Lower lobe of right lung (tissue), 2 donors: Measurements from ENCODE around the gene MTMR12. TPM values are rescaled to one million over a fixed set of nuclear protein-coding genes. Genes with fewer than 3 reads are reported as not detected.

Experiments
- ATAC-seq, 2 donors: fragments of 200-7000 bp; cut with Tn5 transposase; one replicate each; pipeline ENCODE4 v1.9.1; 2020 to 2022; ENCODE audit warnings: mild to moderate bottlenecking in 2 of 2, moderate library complexity in 2 of 2
- DNase-seq: peaks from one replicate; pipeline ENCODE4 v3.0.0-alpha.2; 2020
- H3K27ac ChIP-seq: fragments of 200-600 bp; one replicate; pipeline ENCODE4 v1.8.0; 2022
- H3K27me3 ChIP-seq: fragments of 200-600 bp; one replicate; pipeline ENCODE4 v1.8.0; 2022; ENCODE audit warnings: low read depth
- H3K36me3 ChIP-seq: fragments of 200-600 bp; one replicate; pipeline ENCODE4 v1.8.0; 2022; ENCODE audit warnings: mild to moderate bottlenecking
- H3K4me1 ChIP-seq: fragments of 200-600 bp; one replicate; pipeline ENCODE4 v1.8.0; 2022
- H3K4me3 ChIP-seq: fragments of 200-600 bp; one replicate; pipeline ENCODE4 v1.8.0; 2022; ENCODE audit warnings: mild to moderate bottlenecking
- H3K9me3 ChIP-seq: fragments of 200-600 bp; one replicate; pipeline ENCODE4 v1.8.0; 2022
- intact Hi-C: fragments of 100-400 bp; cut with DNase I; formaldehyde crosslinking; loops from one replicate; pipeline ENCODE4 v1.11.0; 2022
- total RNA-seq: library from RNA; stranded (reverse); fragmentation: NEBNext Ultra II Directional; extraction: Animal tissue kit (Norgen Biotek cat#: 25700); gene quantifications from one replicate; pipeline ENCODE4 v1.2.1, GENCODE V29; 2021
- TF ChIP-seq, protein P1 (sequence below): fragments of 200-600 bp; IDR thresholded peaks from one replicate; pipeline ENCODE4 v1.8.0; 2022; ENCODE audit warnings: antibody characterized with exemption, mild to moderate bottlenecking
- donor health status: DM: no; HTN: yes; CAD: no; lungs with severe emphysema.

Gene MTMR12
- total RNA-seq, 1 donor from 2014 or later = 39.3 TPM

DNA sequence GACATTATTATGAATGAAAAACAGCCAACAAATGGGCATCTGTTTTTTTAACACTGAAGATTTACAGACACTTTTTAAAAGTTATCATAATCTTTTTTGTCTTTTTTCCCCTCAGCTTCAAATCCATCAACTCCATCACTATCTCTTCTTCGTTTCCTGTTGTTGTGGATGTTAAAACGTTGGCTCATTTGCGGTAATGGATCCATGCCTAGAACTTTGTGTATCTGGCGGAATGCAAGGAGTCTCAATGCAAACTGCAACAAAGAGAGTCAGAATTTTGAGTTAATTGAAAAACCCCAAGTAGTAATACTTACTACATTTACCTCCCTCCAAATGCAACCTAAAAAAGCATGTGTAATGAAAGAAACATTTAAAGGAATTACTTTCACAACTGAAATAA, 42.9 kb upstream of the MTMR12 start:
- H3K27me3 ChIP-seq = no peaks in the 10 kb centered on the region
- no peak overlapping the region for H3K27ac ChIP-seq
- intact Hi-C loops = no loop called here
- H3K4me1 ChIP-seq = no peaks in the 10 kb centered on the region
- no peaks in the 10 kb centered on the region for H3K9me3 ChIP-seq
- no peak overlapping the region for H3K4me3 ChIP-seq
- ATAC-seq (no peak), DNase-seq (no peak)
- peaks cover 68% of the 10 kb centered on the region for H3K36me3 ChIP-seq
- TF ChIP-seq, protein P1, sequence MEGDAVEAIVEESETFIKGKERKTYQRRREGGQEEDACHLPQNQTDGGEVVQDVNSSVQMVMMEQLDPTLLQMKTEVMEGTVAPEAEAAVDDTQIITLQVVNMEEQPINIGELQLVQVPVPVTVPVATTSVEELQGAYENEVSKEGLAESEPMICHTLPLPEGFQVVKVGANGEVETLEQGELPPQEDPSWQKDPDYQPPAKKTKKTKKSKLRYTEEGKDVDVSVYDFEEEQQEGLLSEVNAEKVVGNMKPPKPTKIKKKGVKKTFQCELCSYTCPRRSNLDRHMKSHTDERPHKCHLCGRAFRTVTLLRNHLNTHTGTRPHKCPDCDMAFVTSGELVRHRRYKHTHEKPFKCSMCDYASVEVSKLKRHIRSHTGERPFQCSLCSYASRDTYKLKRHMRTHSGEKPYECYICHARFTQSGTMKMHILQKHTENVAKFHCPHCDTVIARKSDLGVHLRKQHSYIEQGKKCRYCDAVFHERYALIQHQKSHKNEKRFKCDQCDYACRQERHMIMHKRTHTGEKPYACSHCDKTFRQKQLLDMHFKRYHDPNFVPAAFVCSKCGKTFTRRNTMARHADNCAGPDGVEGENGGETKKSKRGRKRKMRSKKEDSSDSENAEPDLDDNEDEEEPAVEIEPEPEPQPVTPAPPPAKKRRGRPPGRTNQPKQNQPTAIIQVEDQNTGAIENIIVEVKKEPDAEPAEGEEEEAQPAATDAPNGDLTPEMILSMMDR = no peak

DNA sequence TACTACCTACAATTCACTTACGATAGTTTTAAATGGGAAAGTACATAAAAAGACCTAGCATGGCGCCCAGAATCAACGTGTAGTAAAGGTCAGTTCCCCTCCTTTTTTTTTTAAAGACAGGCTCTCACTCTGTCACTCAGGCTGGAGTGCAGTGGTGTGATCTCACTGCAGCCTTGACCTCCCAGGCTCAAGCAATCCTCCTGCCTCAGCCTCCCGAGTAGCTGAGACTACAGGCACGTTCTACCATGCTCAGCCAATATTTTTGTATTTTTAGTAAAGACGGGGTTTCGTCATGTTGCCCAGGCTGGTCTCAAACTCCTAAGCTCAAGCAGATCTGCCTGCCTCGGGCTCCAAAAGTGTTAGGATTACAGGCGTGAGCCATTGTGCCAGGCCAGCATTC, 40.7 kb upstream of the MTMR12 start:
- no peak for DNase-seq
- Histone ChIP-seq H3K27ac (no peak overlapping the region), H3K4me3 (no peak overlapping the region), H3K27me3 (no peaks in the 10 kb centered on the region), H3K36me3 (peaks cover 45% of the 10 kb centered on the region), H3K9me3 (no peaks in the 10 kb centered on the region), H3K4me1 (no peaks in the 10 kb centered on the region)
- TF ChIP-seq, protein P1 = no peak
- intact Hi-C loops = no loop called here
- no peak for ATAC-seq

DNA sequence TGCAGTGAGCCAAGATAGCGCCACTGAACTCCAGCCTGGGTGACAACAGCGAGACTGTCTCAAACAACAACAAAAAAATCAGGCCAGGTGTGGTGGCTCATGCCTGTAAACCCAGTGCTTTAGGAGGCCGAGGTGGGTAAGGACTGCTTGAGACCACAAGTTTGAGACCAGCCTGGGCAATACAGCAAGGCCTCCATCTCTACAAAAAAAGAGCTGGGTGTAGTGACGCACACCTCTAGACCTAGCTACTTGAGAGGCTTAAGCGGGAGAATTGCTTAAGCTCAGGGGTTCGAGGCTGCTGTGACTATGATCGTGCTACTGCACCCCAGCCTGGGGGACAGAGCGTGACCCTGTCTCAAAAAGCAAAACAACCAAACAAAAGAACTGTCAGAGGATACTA, 39.9 kb upstream of the MTMR12 start:
- intact Hi-C loops = no loop called here
- Histone ChIP-seq H3K36me3 (peaks cover 38% of the 10 kb centered on the region), H3K4me1 (no peaks in the 10 kb centered on the region), H3K4me3 (no peak overlapping the region), H3K27ac (no peak overlapping the region), H3K27me3 (no peaks in the 10 kb centered on the region), H3K9me3 (no peaks in the 10 kb centered on the region)
- DNase-seq (no peak), ATAC-seq (no peak)
- TF ChIP-seq, protein P1 = no peak

DNA sequence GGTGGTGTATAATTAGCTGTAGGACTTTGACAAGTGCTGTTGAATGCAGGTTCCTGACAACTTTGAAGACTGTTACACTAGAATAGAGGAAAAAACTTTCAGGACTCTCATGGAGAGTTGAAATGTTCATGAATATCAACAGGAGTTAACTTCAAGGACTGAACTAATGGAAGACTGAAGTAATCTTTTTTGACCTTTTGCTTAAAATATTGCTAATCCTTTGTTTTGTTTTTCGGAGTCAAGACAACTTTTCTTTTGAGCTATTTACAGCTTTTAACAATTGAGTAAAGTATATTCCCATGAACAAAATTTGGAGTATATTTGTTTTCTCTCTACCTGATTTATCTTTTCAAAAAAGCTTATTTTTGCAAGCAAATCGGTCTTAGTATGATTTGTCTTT, 34.1 kb upstream of the MTMR12 start:
- no peak for ATAC-seq
- H3K36me3 ChIP-seq = no peaks in the 10 kb centered on the region
- intact Hi-C loops = no loop called here

DNA sequence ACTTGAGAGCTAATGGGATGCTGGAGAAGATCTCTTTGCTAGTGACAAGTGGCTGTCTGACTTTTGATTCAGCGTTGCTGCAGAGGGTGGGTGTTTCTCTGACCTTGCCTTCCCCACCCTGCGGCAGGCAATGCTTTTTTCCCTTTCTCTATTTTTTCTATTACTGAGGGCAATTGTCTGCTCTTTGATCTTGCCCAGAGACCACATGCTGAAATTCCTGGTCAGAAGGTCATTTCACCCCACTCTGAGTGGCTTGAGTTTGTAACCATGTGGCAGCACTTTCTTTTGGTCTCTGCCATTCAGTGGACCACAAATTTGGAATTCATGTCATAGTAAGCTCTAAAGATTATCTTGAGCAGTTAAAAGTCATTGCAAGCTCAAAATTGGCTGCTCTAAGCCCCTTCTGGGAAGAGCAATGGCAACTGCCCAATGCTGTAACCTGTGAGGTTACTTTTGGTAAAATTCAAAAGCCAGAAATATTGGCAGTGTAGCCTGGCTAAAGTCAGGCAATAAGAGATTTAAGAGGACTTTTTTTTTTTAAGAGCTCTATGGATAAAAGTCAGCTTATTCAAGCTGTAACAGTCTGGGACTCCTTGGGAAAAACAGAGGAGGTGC, 30.4 kb upstream of the MTMR12 start:
- TF ChIP-seq, protein P1 = no peak
- Histone ChIP-seq H3K9me3 (peaks cover 4% of the 10 kb centered on the region), H3K36me3 (no peaks in the 10 kb centered on the region), H3K27me3 (no peaks in the 10 kb centered on the region), H3K27ac (no peak overlapping the region), H3K4me1 (no peaks in the 10 kb centered on the region), H3K4me3 (no peak overlapping the region)
- ATAC-seq = no peak
- DNase-seq = no peak
- intact Hi-C loops = no loop called here

More for the DNA sequence above, 34.1 kb upstream of the MTMR12 start:
- Histone ChIP-seq H3K4me1 (no peaks in the 10 kb centered on the region), H3K27me3 (no peaks in the 10 kb centered on the region), H3K27ac (no peak overlapping the region), H3K9me3 (no peaks in the 10 kb centered on the region), H3K4me3 (no peak overlapping the region)
- TF ChIP-seq, protein P1 = no peak
- no peak for DNase-seq
